Stomach (tissue), 4 donors: Measurements from ENCODE around the gene PSIP1.

Source experiments
- CTCF ChIP-seq, 7 experiments: fragments of 450-650 bp in 4 of 7; fragments of 200-600 bp in 3 of 7; sonication (generic) in 3 of 7; IDR thresholded peaks; one replicate each; pipeline ENCODE4 v1.5.1; 2016 to 2019; ENCODE audit warnings: antibody characterized with exemption in 7 of 7, control low read depth in 2 of 7, mild to moderate bottlenecking in 1 of 7
- POLR2A ChIP-seq, 4 donors: fragments of 450-650 bp; IDR thresholded peaks; one replicate each; pipeline ENCODE4 v1.6.1; 2016; ENCODE audit warnings: antibody characterized with exemption in 4 of 4, control low read depth in 2 of 4, mild to moderate bottlenecking in 1 of 4, moderate library complexity in 1 of 4

GRCh38 chr9:15541872-15542271 lies 31.1 kb upstream of the PSIP1 start:
- TF ChIP-seq POLR2A (IDR thresholded peaks at IDR 0.05) (no peak), CTCF (IDR thresholded peaks at IDR 0.05) (no peak)
